ENCODE measurements around the gene PRR12. TPM values are rescaled to one million over a fixed set of nuclear protein-coding genes. Genes with fewer than 3 reads are reported as not detected.

PRR12 gene
- total and polyA plus RNA-seq, 2 donors (not counting 3 experiments of a cell fraction or from before 2014, with no cell fraction given) = 1.9 to 37.0 TPM

GRCh38 chr19:49658566-49659442 is 67.8 kb downstream of the PRR12 start:
- TF ChIP-seq, protein P1, sequence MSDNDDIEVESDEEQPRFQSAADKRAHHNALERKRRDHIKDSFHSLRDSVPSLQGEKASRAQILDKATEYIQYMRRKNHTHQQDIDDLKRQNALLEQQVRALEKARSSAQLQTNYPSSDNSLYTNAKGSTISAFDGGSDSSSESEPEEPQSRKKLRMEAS (IDR thresholded peaks at IDR 0.05; ENCODE audit: insufficient read depth, insufficient read length) = no peak
- peak; percentile 6 for TF ChIP-seq POLR2A (IDR thresholded peaks at IDR 0.05; ENCODE audit: low read depth, low read length)
- no peak for FAIRE-seq
- Histone ChIP-seq H3K27me3 (ENCODE audit: control insufficient read depth in 2 of 2, insufficient read depth in 2 of 2, low read length in 2 of 2) (no peaks in the 10 kb centered on the region), H3K4me2 (ENCODE audit: insufficient read depth, low read length) (no peak overlapping the region), H4K20me1 (replicated peaks; ENCODE audit: control insufficient read depth, extremely low read depth, insufficient read depth, low read length) (no peaks in the 10 kb centered on the region), H3K79me2 (ENCODE audit: control insufficient read depth, insufficient read depth, low read length) (no peaks in the 10 kb centered on the region), H3K9ac (replicated peaks; ENCODE audit: extremely low read depth, insufficient read depth, low read length) (no peak overlapping the region), H3K36me3 (ENCODE audit: control insufficient read depth in 2 of 2, extremely low read depth in 1 of 2, insufficient read depth in 2 of 2, low read length in 2 of 2) (peaks cover 17 to 74% of the 10 kb centered on the region in 2 experiments), H2AFZ (ENCODE audit: low read depth, low read length) (no peak overlapping the region), H3K4me3 (replicated peaks in 1 of 3; ENCODE audit: insufficient read depth in 1 of 3, low read depth in 1 of 3, low read length in 3 of 3) (no peak overlapping the region), H3K27ac (ENCODE audit: insufficient read depth, low read depth, low read length) (no peak overlapping the region), H3K4me1 (ENCODE audit: control insufficient read depth, extremely low read depth, insufficient read depth, low read length) (no peaks in the 10 kb centered on the region), H3K9me3 (replicated peaks; ENCODE audit: control insufficient read depth, insufficient read depth, low read length) (no peaks in the 10 kb centered on the region), H3K9me1 (replicated peaks; ENCODE audit: control insufficient read depth, extremely low read depth, insufficient read depth, low read length) (no peaks in the 10 kb centered on the region)
- POLR2A ChIA-PET = no interaction called here
- no peak for DNase-seq (ENCODE audit: low read depth, low spot score)
- CTCF ChIA-PET = interaction anchor here (1.5 kb wide), 1 partner anchor 10 kb away, joined by 3 read pairs; no protein-coding TSS in a partner anchor
- intact Hi-C loops (cut with micrococcal nuclease) = no loop called here
- dilution Hi-C loops (cut with MboI; ENCODE audit: extremely low pct_ligation_motif_present, low sequenced_read_pairs) = no loop called here
- BruUV-seq (replicated peaks) = no TSS peak

GRCh38 chr19:49660338-49660961 is 69.5 kb downstream of the PRR12 start:
- ChIA-PET POLR2A (no interaction called here), CTCF (interaction anchor here (0.9 kb wide), 1 partner anchor 12 kb away, joined by 3 read pairs; no protein-coding TSS in a partner anchor)
- H3K27me3 ChIP-seq (ENCODE audit: control insufficient read depth in 2 of 2, insufficient read depth in 2 of 2, low read length in 2 of 2) = no peaks in the 10 kb centered on the region
- no peak overlapping the region for H3K4me2 ChIP-seq (ENCODE audit: insufficient read depth, low read length)
- H3K27ac ChIP-seq (ENCODE audit: insufficient read depth, low read depth, low read length) = no peak overlapping the region
- FAIRE-seq (no peak), DNase-seq (ENCODE audit: low read depth, low spot score) (no peak)
- H2AFZ ChIP-seq (ENCODE audit: low read depth, low read length) = no peak overlapping the region
- no peaks in the 10 kb centered on the region for H3K9me3 ChIP-seq (replicated peaks; ENCODE audit: control insufficient read depth, insufficient read depth, low read length)
- peaks cover 12 to 61% of the 10 kb centered on the region in 2 experiments for H3K36me3 ChIP-seq (ENCODE audit: control insufficient read depth in 2 of 2, extremely low read depth in 1 of 2, insufficient read depth in 2 of 2, low read length in 2 of 2)
- H3K4me1 ChIP-seq (ENCODE audit: control insufficient read depth, extremely low read depth, insufficient read depth, low read length) = no peaks in the 10 kb centered on the region
- H3K9ac ChIP-seq (replicated peaks; ENCODE audit: extremely low read depth, insufficient read depth, low read length) = no peak overlapping the region
- peaks cover 4% of the 10 kb centered on the region for H3K79me2 ChIP-seq (ENCODE audit: control insufficient read depth, insufficient read depth, low read length)
- H4K20me1 ChIP-seq (replicated peaks; ENCODE audit: control insufficient read depth, extremely low read depth, insufficient read depth, low read length) = no peaks in the 10 kb centered on the region
- intact Hi-C loops (cut with micrococcal nuclease) (no loop called here), dilution Hi-C loops (cut with MboI; ENCODE audit: extremely low pct_ligation_motif_present, low sequenced_read_pairs) (no loop called here)
- TF ChIP-seq FOS (IDR thresholded peaks at IDR 0.05; ENCODE audit: borderline replicate concordance, insufficient read depth, low read length) = no peak
- no peak for TF ChIP-seq EZH2 (IDR thresholded peaks at IDR 0.05; ENCODE audit: borderline replicate concordance, low read depth, low read length, severe bottlenecking)
- TF ChIP-seq, protein P2, sequence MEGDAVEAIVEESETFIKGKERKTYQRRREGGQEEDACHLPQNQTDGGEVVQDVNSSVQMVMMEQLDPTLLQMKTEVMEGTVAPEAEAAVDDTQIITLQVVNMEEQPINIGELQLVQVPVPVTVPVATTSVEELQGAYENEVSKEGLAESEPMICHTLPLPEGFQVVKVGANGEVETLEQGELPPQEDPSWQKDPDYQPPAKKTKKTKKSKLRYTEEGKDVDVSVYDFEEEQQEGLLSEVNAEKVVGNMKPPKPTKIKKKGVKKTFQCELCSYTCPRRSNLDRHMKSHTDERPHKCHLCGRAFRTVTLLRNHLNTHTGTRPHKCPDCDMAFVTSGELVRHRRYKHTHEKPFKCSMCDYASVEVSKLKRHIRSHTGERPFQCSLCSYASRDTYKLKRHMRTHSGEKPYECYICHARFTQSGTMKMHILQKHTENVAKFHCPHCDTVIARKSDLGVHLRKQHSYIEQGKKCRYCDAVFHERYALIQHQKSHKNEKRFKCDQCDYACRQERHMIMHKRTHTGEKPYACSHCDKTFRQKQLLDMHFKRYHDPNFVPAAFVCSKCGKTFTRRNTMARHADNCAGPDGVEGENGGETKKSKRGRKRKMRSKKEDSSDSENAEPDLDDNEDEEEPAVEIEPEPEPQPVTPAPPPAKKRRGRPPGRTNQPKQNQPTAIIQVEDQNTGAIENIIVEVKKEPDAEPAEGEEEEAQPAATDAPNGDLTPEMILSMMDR (IDR thresholded peaks at IDR 0.05; ENCODE audit: extremely low read depth in 1 of 2, insufficient read depth in 1 of 2, low read depth in 1 of 2, low read length in 2 of 2) = no peak
- no peak for TF ChIP-seq MYC (IDR thresholded peaks at IDR 0.05; ENCODE audit: low read depth, low read length)
- TF ChIP-seq, protein P1 (IDR thresholded peaks at IDR 0.05; ENCODE audit: insufficient read depth, insufficient read length) = no peak
- TF ChIP-seq JUN (IDR thresholded peaks at IDR 0.05; ENCODE audit: borderline replicate concordance, insufficient read depth, insufficient read length, low read depth) = no peak
- TF ChIP-seq POLR2A (IDR thresholded peaks at IDR 0.05; ENCODE audit: low read depth, low read length) = no peak
- TF ChIP-seq GATA2 (IDR thresholded peaks at IDR 0.05; ENCODE audit: insufficient read depth, insufficient read length, low read depth, low read length) = no peak
- no peak for TF ChIP-seq POLR2AphosphoS5 (IDR thresholded peaks at IDR 0.05; ENCODE audit: insufficient read depth, low read depth, low read length)
- BruUV-seq (replicated peaks) = no TSS peak
- no peak overlapping the region for H3K4me3 ChIP-seq (replicated peaks in 1 of 3; ENCODE audit: insufficient read depth in 1 of 3, low read depth in 1 of 3, low read length in 3 of 3)
- no peaks in the 10 kb centered on the region for H3K9me1 ChIP-seq (replicated peaks; ENCODE audit: control insufficient read depth, extremely low read depth, insufficient read depth, low read length)
